Activated naive CD8-positive, alpha-beta T cell treated with anti-CD3 and anti-CD28 coated beads for 36 hours (primary cell): Measurements from ENCODE around the gene PRDX5. TPM values are rescaled to one million over a fixed set of nuclear protein-coding genes. Genes with fewer than 3 reads are reported as not detected.
A peak's percentile ranks its signal among the peaks of the same experiment; 100 is the strongest.

ENCODE experiments used
- DNase-seq: peaks from one replicate; pipeline ENCODE4 v3.0.0; 2021
- H3K27ac Mint-ChIP-seq: one replicate; pipeline ENCODE4 v1.8.0; 2022; ENCODE audit warnings: mild to moderate bottlenecking, moderate library complexity, mixed read lengths
- H3K27me3 Mint-ChIP-seq: one replicate; pipeline ENCODE4 v1.8.0; 2022; ENCODE audit warnings: mild to moderate bottlenecking, mixed read lengths
- H3K36me3 Mint-ChIP-seq: one replicate; pipeline ENCODE4 v1.8.0; 2021; ENCODE audit warnings: mild to moderate bottlenecking, mixed read lengths
- H3K4me1 Mint-ChIP-seq: one replicate; pipeline ENCODE4 v1.8.0; 2021; ENCODE audit warnings: mixed read lengths
- H3K4me3 Mint-ChIP-seq: one replicate; pipeline ENCODE4 v1.8.0; 2022; ENCODE audit warnings: mild to moderate bottlenecking, moderate library complexity, mixed read lengths
- H3K9me3 Mint-ChIP-seq: one replicate; pipeline ENCODE4 v1.8.0; 2022; ENCODE audit warnings: mixed read lengths
- total RNA-seq, 2 experiments: library from RNA; stranded (reverse); gene quantifications; one replicate each; pipeline ENCODE4 v1.2.3, GENCODE V29; 2021

The PRDX5 gene
- total RNA-seq, 2 experiments from 2014 or later, result 111 to 116 TPM

GRCh38 chr11:64285885-64286800 lies 31.8 kb upstream of the PRDX5 start:
- peaks cover 16% of the 10 kb centered on the region for H3K4me1 Mint-ChIP-seq
- H3K36me3 Mint-ChIP-seq, result peaks cover 7% of the 10 kb centered on the region
- H3K9me3 Mint-ChIP-seq, result no peaks in the 10 kb centered on the region
- peaks cover 10% of the 10 kb centered on the region for H3K27me3 Mint-ChIP-seq
- peak overlapping the region; percentile 66 for H3K27ac Mint-ChIP-seq
- no peak for DNase-seq
- H3K4me3 Mint-ChIP-seq, result peak overlapping the region; percentile 80

- Mint-ChIP-seq H3K4me3 (peak overlapping the region; percentile 80), H3K9me3 (no peaks in the 10 kb centered on the region), H3K27me3 (peaks cover 10% of the 10 kb centered on the region), H3K4me1 (peaks cover 13% of the 10 kb centered on the region), H3K36me3 (peaks cover 5% of the 10 kb centered on the region), H3K27ac (no peak overlapping the region)
- no peak for DNase-seq
Measured at GRCh38 chr11:64286801-64287159, 31.1 kb upstream of the PRDX5 start.

DNA sequence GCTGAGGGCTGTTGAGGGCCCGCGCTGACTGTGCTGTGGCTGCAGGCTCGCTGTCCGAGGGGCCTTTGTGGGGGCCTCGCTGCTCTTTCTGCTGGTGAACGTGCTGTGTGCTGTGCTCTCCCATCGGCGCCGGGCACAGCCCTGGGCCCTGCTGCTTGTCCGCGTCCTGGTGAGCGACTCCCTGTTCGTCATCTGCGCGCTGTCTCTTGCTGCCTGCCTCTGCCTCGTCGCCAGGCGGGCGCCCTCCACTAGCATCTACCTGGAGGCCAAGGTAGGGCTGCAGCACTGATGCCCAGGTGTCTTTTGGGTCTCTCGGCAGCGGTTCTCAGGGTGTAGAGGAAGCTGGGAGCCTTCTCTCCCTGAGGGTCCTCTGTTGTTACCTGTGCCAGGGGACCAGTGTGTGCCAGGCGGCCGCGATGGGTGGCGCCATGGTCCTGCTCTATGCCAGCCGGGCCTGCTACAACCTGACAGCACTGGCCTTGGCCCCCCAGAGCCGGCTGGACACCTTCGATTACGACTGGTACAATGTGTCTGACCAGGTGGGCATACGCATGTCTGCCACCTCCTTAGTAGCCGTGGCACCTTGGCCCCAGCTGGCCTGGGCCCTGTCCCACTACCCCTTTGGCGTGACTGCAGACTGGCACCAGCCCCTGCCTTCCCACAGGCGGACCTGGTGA lies 30.1 kb upstream of the PRDX5 start:
- Mint-ChIP-seq H3K36me3 (peaks cover 5% of the 10 kb centered on the region), H3K4me3 (no peak overlapping the region), H3K27me3 (peaks cover 15% of the 10 kb centered on the region), H3K27ac (no peak overlapping the region), H3K9me3 (no peaks in the 10 kb centered on the region), H3K4me1 (peaks cover 17% of the 10 kb centered on the region)
- no peak for DNase-seq

GRCh38 chr11:64288353-64288750 lies 29.6 kb upstream of the PRDX5 start:
- H3K36me3 Mint-ChIP-seq, result peaks cover 5% of the 10 kb centered on the region
- H3K27me3 Mint-ChIP-seq, result peaks cover 21% of the 10 kb centered on the region
- DNase-seq, result no peak
- H3K4me3 Mint-ChIP-seq, result no peak overlapping the region
- peaks cover 17% of the 10 kb centered on the region for H3K4me1 Mint-ChIP-seq
- H3K9me3 Mint-ChIP-seq, result no peaks in the 10 kb centered on the region
- H3K27ac Mint-ChIP-seq, result no peak overlapping the region

- DNase-seq, result no peak
- H3K36me3 Mint-ChIP-seq, result peaks cover 5% of the 10 kb centered on the region
- peaks cover 15% of the 10 kb centered on the region for H3K4me1 Mint-ChIP-seq
- H3K4me3 Mint-ChIP-seq, result no peak overlapping the region
- peaks cover 28% of the 10 kb centered on the region for H3K27me3 Mint-ChIP-seq
- no peak overlapping the region for H3K27ac Mint-ChIP-seq
- no peaks in the 10 kb centered on the region for H3K9me3 Mint-ChIP-seq
Measured at GRCh38 chr11:64289002-64289564, 28.8 kb upstream of the PRDX5 start.

DNA sequence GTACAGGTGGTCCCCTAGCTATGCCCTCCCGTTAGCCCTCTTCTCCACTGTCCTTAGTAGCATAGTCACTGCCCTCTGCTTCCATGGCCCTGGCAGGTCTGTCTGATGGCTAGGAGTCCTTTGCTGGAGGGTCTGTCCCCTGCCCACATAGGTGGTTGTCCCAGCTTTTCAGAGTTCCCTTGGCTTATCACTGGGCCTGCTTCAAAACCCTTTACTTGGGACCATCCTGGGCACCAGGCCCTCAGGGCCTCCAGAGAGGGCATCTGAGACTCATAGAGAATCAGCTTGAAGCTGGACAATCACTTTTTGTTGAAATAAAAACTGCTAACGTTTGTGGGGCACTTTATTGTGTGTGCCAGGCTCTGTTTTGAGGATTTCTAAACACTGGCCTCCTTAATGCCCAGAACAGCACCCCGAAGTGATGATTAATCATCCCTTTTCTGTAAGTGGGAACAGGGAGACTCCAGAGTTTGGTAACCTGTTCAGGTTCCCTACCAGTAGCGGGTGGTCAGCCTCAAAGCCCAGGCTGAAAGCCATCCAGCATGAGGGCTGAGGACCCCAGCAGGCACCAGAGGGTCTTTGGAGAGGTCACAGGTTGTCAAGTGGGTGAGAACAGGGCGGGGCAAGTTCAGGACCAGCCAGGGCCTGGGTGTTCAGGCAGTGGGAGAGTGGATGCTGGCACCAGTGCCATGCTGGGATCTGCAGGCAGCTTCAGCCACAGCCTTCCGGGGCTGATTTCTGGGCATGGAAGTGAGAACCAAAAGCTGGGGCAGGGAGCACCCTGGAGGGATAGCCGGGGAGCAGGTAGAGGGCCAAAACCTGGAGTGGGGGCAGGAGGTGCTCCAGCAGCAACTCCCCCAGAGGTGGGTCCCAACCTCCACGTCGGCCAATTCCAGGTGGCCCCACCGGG lies 27.3 kb upstream of the PRDX5 start:
- Mint-ChIP-seq H3K9me3 (no peaks in the 10 kb centered on the region), H3K27me3 (peaks cover 43% of the 10 kb centered on the region), H3K36me3 (peaks cover 5% of the 10 kb centered on the region), H3K4me1 (peaks cover 15% of the 10 kb centered on the region), H3K4me3 (peak overlapping the region; percentile 23), H3K27ac (no peak overlapping the region)
- DNase-seq, result no peak

- Mint-ChIP-seq H3K27me3 (peaks cover 50% of the 10 kb centered on the region), H3K9me3 (no peaks in the 10 kb centered on the region), H3K27ac (no peak within 1 kb of the TSS), H3K4me1 (peaks cover 14% of the 10 kb centered on the region), H3K4me3 (peak within 1 kb of the TSS; percentile 23), H3K36me3 (peaks cover 5% of the 10 kb centered on the region)
- no peak for DNase-seq
Measured at GRCh38 chr11:64291262-64291751, 26.6 kb upstream of the PRDX5 start, which contains the start of gene KCNK4. TSS of gene KCNK4 (plus strand) at chr11:64291302. CDS start at chr11:64293019, 1,717 bp downstream.

DNA sequence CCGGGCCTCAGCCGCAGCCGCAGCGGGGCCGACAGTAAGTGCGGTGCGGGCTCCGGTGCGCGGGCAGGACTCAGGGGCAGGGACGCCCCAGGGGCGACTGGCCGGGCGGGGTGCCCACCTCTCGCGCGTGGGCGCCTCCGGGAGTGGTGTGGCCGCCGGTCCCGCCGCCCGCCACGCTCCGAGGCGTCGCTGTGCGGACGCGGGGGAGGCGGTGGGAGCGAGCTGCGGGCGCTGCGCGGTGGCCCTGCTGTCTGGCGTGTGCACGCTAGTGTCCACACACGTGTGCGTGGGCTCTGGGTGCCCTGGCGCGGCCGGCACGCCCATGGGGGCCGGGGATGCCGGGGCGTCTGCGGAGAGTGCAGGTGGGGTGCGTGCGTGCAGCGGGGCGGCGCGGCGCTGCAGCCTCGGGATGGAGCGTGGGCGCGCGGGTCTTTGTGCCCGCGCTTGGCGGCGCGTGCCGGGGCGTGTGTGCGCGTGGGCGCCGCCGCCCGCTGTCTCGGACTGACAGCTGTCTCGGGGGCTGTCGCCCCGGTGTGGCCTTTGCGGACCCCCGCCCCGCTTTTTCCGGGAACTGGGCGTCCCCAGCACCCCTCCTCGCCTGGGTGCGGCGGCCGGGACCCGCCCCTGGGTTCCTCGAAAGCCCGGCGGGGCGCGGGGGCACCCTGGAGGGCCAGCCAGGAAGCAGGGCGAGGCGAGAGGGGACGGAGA lies 26.0 kb upstream of the PRDX5 start:
- no peak for DNase-seq
- Mint-ChIP-seq H3K36me3 (peaks cover 5% of the 10 kb centered on the region), H3K27me3 (peaks cover 56% of the 10 kb centered on the region), H3K27ac (no peak overlapping the region), H3K4me1 (peaks cover 8% of the 10 kb centered on the region), H3K4me3 (no peak overlapping the region), H3K9me3 (no peaks in the 10 kb centered on the region)

- Mint-ChIP-seq H3K9me3 (no peaks in the 10 kb centered on the region), H3K4me1 (peaks cover 10% of the 10 kb centered on the region), H3K27me3 (peaks cover 64% of the 10 kb centered on the region), H3K4me3 (peak overlapping the region; percentile 44), H3K27ac (no peak overlapping the region), H3K36me3 (peaks cover 5% of the 10 kb centered on the region)
- DNase-seq, result no peak
Measured at GRCh38 chr11:64292460-64293254, 25.3 kb upstream of the PRDX5 start.

GRCh38 chr11:64294774-64295173 lies 23.1 kb upstream of the PRDX5 start:
- Mint-ChIP-seq H3K4me3 (no peak overlapping the region), H3K36me3 (no peaks in the 10 kb centered on the region), H3K27me3 (peaks cover 85% of the 10 kb centered on the region), H3K27ac (no peak overlapping the region), H3K4me1 (peaks cover 14% of the 10 kb centered on the region), H3K9me3 (no peaks in the 10 kb centered on the region)
- DNase-seq, result no peak

DNA sequence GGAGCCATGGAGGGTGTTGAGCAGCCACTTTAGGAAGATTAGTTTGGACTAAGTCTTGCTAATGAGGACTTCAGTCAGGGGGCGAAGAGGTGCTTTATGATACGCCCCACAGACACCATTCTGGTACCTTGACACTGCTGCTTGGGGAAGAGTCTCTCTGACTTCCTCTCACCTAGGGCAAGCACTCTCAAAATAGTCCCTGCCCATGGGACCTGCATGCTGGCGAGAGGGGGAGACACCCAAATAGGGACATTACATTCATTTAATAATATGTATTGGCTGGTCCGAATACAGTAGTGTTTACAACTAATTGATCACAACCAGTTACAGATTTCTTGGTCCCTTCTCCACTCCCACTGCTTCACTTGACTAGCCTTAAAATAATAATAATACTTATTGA lies 22.2 kb upstream of the PRDX5 start:
- no peaks in the 10 kb centered on the region for H3K36me3 Mint-ChIP-seq
- H3K27ac Mint-ChIP-seq, result no peak overlapping the region
- H3K4me1 Mint-ChIP-seq, result peaks cover 19% of the 10 kb centered on the region
- no peak for DNase-seq
- no peak overlapping the region for H3K4me3 Mint-ChIP-seq
- H3K9me3 Mint-ChIP-seq, result no peaks in the 10 kb centered on the region
- peaks cover 89% of the 10 kb centered on the region for H3K27me3 Mint-ChIP-seq

DNA sequence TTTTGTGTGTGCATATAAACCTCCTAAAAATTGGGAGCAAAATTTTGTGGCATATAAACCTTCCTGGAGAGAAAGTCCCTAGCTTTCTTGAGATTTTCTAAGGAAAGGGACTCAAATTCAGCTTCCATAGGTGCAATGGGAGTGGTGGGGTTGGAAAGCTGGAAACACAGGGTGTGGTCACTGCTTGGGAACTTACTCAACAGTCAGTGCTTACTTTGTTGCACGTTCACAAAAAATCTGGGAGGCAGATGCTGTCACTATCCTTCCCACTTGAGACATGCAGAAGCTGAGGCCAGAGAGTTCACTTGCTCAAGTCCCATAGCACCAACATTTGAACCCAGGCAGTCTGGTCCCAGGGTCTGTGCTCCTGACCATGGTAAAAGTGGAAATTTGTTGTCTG lies 21.7 kb upstream of the PRDX5 start:
- Mint-ChIP-seq H3K9me3 (no peaks in the 10 kb centered on the region), H3K36me3 (no peaks in the 10 kb centered on the region), H3K4me1 (peaks cover 22% of the 10 kb centered on the region), H3K4me3 (no peak overlapping the region), H3K27me3 (peaks cover 89% of the 10 kb centered on the region), H3K27ac (no peak overlapping the region)
- DNase-seq, result no peak
